Measurements from ENCODE around the gene EFCAB13.

EFCAB13 gene

GRCh38 chr17:47323382-47324223 lies at the start of gene EFCAB13:
TSS of gene EFCAB13 (plus strand) at chr17:47323955. CDS start at chr17:47328354, 4,399 bp downstream.
- H3K27ac ChIP-seq = peak within 1 kb of the TSS; percentile 81
- TF ChIP-seq CTCF (conservative IDR thresholded peaks at IDR 0.05) = peak; percentile 58

GRCh38 chr17:47274319-47275069 lies 49.3 kb upstream of the EFCAB13 start:
- TF ChIP-seq CTCF (conservative IDR thresholded peaks at IDR 0.05) = no peak
- H3K27ac ChIP-seq = no peak overlapping the region

- no peak for TF ChIP-seq CTCF (conservative IDR thresholded peaks at IDR 0.05)
- H3K27ac ChIP-seq = no peak overlapping the region
Measured at GRCh38 chr17:47275245-47275984, 48.3 kb upstream of the EFCAB13 start.

GRCh38 chr17:47276444-47276843 lies 47.3 kb upstream of the EFCAB13 start:
- no peak overlapping the region for H3K27ac ChIP-seq
- no peak for TF ChIP-seq CTCF (conservative IDR thresholded peaks at IDR 0.05)

GRCh38 chr17:47276868-47277267 lies 46.9 kb upstream of the EFCAB13 start:
- H3K27ac ChIP-seq = no peak overlapping the region
- TF ChIP-seq CTCF (conservative IDR thresholded peaks at IDR 0.05) = no peak

GRCh38 chr17:47277921-47278320 lies 45.8 kb upstream of the EFCAB13 start:
- H3K27ac ChIP-seq = no peak overlapping the region
- TF ChIP-seq CTCF (conservative IDR thresholded peaks at IDR 0.05) = no peak

GRCh38 chr17:47278561-47278960 lies 45.2 kb upstream of the EFCAB13 start:
- no peak for TF ChIP-seq CTCF (conservative IDR thresholded peaks at IDR 0.05)
- no peak overlapping the region for H3K27ac ChIP-seq
